WTC11 (cell line): ENCODE results near the gene RGS17.

ENCODE experiments used
- CREB1 ChIP-seq: sonication (generic); formaldehyde crosslinking; IDR thresholded peaks from 2 replicates; pipeline ENCODE4 v1.8.0; 2023; ENCODE audit warnings: mild to moderate bottlenecking, missing genetic modification reagents
- CREM ChIP-seq: sonication (generic); formaldehyde crosslinking; IDR thresholded peaks from 2 replicates; pipeline ENCODE4 v1.8.1; 2022; ENCODE audit warnings: mild to moderate bottlenecking, missing genetic modification reagents, moderate library complexity
- ESRRA ChIP-seq: sonication (generic); formaldehyde crosslinking; IDR thresholded peaks from 2 replicates; pipeline ENCODE4 v1.8.1; 2022; ENCODE audit warnings: mild to moderate bottlenecking, missing genetic modification reagents, borderline replicate concordance
- FOXP1 ChIP-seq: sonication (generic); formaldehyde crosslinking; IDR thresholded peaks from 2 replicates; pipeline ENCODE4 v1.8.0; 2022; ENCODE audit warnings: missing genetic modification reagents, mild to moderate bottlenecking, moderate library complexity, borderline replicate concordance
- TF ChIP-seq, protein P1 (sequence below): sonication (generic); formaldehyde crosslinking; IDR thresholded peaks from 2 replicates; pipeline ENCODE4 v1.8.0; 2022; ENCODE audit warnings: mild to moderate bottlenecking, missing genetic modification reagents
- TF ChIP-seq, protein P2 (sequence below): fragments of 200-600 bp; IDR thresholded peaks from 2 replicates; pipeline ENCODE4 v1.8.0; 2022; ENCODE audit warnings: antibody characterized with exemption
- TF ChIP-seq, protein P3 (sequence below): sonication (generic); formaldehyde crosslinking; IDR thresholded peaks from 2 replicates; pipeline ENCODE4 v1.8.0; 2022; ENCODE audit warnings: missing genetic modification reagents
- TF ChIP-seq, protein P4 (sequence below): sonication (generic); formaldehyde crosslinking; IDR thresholded peaks from 2 replicates; pipeline ENCODE4 v1.8.1; 2023; ENCODE audit warnings: mild to moderate bottlenecking, missing genetic modification reagents, moderate library complexity

DNA sequence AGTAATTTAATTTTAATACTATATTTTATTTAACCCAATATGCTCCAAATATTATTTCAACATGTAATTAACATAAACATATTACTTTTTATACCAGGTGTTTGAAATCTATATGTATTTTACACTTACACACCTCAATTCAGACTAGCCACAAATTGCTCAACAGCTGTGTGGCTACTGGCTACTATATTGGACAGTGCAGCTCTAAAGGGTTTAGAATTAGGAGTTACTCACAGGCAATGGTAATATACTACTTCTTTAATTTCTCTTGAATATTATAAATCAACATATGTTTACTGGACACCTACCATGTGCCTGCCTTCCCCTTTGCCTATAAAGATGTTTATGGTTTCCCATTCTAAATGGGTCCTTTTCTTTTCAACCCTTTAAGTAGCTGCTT lies 130.8 kb downstream of the RGS17 start:
- TF ChIP-seq, protein P1, sequence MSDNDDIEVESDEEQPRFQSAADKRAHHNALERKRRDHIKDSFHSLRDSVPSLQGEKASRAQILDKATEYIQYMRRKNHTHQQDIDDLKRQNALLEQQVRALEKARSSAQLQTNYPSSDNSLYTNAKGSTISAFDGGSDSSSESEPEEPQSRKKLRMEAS (CRISPR knock-in tag), result no peak
- TF ChIP-seq, protein P2, sequence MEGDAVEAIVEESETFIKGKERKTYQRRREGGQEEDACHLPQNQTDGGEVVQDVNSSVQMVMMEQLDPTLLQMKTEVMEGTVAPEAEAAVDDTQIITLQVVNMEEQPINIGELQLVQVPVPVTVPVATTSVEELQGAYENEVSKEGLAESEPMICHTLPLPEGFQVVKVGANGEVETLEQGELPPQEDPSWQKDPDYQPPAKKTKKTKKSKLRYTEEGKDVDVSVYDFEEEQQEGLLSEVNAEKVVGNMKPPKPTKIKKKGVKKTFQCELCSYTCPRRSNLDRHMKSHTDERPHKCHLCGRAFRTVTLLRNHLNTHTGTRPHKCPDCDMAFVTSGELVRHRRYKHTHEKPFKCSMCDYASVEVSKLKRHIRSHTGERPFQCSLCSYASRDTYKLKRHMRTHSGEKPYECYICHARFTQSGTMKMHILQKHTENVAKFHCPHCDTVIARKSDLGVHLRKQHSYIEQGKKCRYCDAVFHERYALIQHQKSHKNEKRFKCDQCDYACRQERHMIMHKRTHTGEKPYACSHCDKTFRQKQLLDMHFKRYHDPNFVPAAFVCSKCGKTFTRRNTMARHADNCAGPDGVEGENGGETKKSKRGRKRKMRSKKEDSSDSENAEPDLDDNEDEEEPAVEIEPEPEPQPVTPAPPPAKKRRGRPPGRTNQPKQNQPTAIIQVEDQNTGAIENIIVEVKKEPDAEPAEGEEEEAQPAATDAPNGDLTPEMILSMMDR, result no peak
- TF ChIP-seq CREB1 (CRISPR knock-in tag) (no peak), FOXP1 (CRISPR knock-in tag) (no peak), CREM (no peak), ESRRA (CRISPR knock-in tag) (no peak)
- TF ChIP-seq, protein P3, sequence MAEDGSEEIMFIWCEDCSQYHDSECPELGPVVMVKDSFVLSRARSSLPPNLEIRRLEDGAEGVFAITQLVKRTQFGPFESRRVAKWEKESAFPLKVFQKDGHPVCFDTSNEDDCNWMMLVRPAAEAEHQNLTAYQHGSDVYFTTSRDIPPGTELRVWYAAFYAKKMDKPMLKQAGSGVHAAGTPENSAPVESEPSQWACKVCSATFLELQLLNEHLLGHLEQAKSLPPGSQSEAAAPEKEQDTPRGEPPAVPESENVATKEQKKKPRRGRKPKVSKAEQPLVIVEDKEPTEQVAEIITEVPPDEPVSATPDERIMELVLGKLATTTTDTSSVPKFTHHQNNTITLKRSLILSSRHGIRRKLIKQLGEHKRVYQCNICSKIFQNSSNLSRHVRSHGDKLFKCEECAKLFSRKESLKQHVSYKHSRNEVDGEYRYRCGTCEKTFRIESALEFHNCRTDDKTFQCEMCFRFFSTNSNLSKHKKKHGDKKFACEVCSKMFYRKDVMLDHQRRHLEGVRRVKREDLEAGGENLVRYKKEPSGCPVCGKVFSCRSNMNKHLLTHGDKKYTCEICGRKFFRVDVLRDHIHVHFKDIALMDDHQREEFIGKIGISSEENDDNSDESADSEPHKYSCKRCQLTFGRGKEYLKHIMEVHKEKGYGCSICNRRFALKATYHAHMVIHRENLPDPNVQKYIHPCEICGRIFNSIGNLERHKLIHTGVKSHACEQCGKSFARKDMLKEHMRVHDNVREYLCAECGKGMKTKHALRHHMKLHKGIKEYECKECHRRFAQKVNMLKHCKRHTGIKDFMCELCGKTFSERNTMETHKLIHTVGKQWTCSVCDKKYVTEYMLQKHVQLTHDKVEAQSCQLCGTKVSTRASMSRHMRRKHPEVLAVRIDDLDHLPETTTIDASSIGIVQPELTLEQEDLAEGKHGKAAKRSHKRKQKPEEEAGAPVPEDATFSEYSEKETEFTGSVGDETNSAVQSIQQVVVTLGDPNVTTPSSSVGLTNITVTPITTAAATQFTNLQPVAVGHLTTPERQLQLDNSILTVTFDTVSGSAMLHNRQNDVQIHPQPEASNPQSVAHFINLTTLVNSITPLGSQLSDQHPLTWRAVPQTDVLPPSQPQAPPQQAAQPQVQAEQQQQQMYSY (CRISPR knock-in tag), result no peak
- TF ChIP-seq, protein P4, sequence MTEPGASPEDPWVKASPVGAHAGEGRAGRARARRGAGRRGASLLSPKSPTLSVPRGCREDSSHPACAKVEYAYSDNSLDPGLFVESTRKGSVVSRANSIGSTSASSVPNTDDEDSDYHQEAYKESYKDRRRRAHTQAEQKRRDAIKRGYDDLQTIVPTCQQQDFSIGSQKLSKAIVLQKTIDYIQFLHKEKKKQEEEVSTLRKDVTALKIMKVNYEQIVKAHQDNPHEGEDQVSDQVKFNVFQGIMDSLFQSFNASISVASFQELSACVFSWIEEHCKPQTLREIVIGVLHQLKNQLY (CRISPR knock-in tag), result no peak
